HCT116 (cell line): ENCODE results near the gene EVL. TPM values are rescaled to one million over a fixed set of nuclear protein-coding genes. Genes with fewer than 3 reads are reported as not detected.

Experiments
- ATAC-seq: fragments of 200-7000 bp; cut with Tn5 transposase; 2 replicates; pipeline ENCODE4 v1.9.1; 2020; ENCODE audit warnings: mild to moderate bottlenecking, moderate library complexity
- BruUV-seq: library from RNA; stranded (reverse); fragments of 400-500 nt; replicated peaks from 2 replicates; lab custom pipeline; 2021; lab: Mats Ljungman, UMichigan
- CTCF ChIA-PET: fragments of 300-600 bp; sonication (Branson Sonifier 250); formaldehyde crosslinking; loops from one replicate; lab custom pipeline; 2021; ENCODE audit warnings: antibody characterized with exemption; lab: Charles Lee
- POLR2A ChIA-PET: fragments of 300-600, 350-600 bp; sonication (Branson Sonifier 250); formaldehyde crosslinking; loops from one replicate; lab custom pipeline; 2021; ENCODE audit warnings: antibody characterized with exemption; lab: Charles Lee
- RAD21 ChIA-PET, 2 experiments: fragments of 300-600 bp; sonication (Branson Sonifier 250); formaldehyde crosslinking; loops; one replicate each; lab custom pipeline; 2023; ENCODE audit warnings: low total read pairs in 2 of 2; ENCODE audit not compliant: uncharacterized antibody in 2 of 2, unreplicated experiment in 2 of 2, low non-redundant PET in 1 of 2; lab: Charles Lee
- DNase-seq: peaks from one replicate; pipeline ENCODE4 v3.0.0-alpha.2; 2010; ENCODE audit warnings: low read depth, low spot score
- H2AFZ ChIP-seq: fragments of 200-600 bp; shearing (Covaris generic), sonication (generic); 2 replicates; pipeline ENCODE4 v1.6.1; 2017; ENCODE audit warnings: low read depth, mixed run types, mixed read lengths, antibody characterized with exemption, low read length; ENCODE audit not compliant: poor library complexity, severe bottlenecking
- H3K27ac ChIP-seq: 2 replicates; pipeline ENCODE4 v1.5.1; 2012; ENCODE audit warnings: low read depth, low read length
- H3K27me3 ChIP-seq: fragments of 200-600 bp; sonication (generic); 2 replicates; pipeline ENCODE4 v1.6.1; 2016; ENCODE audit warnings: mixed run types, low read length, mixed read lengths; ENCODE audit not compliant: insufficient read depth
- H3K36me3 ChIP-seq, 2 experiments: fragments of 200-500 bp in 1 of 2; fragments of 200-600 bp in 1 of 2; sonication (Bioruptor generic) in 1 of 2; sonication (generic) in 1 of 2; 2 replicates each; pipeline versions ENCODE4 v1.5.1 to v1.6.1; 2014 to 2016; ENCODE audit warnings: low read length in 2 of 2, inconsistent platforms in 1 of 2, mixed read lengths in 1 of 2, mixed run types in 1 of 2; ENCODE audit not compliant: insufficient read depth in 2 of 2, control insufficient read depth in 1 of 2
- H3K4me1 ChIP-seq, 2 experiments: fragments of 200-600 bp in 1 of 2; sonication (generic) in 1 of 2; 2 replicates each; pipeline versions ENCODE4 v1.5.1 to v1.6.1; 2012 to 2017; ENCODE audit warnings: low read length in 2 of 2, inconsistent platforms in 1 of 2, mild to moderate bottlenecking in 1 of 2, mixed read lengths in 1 of 2, mixed run types in 1 of 2, moderate library complexity in 1 of 2; ENCODE audit not compliant: insufficient read depth in 2 of 2, control insufficient read depth in 1 of 2
- H3K4me2 ChIP-seq: fragments of 200-600 bp; sonication (generic); 2 replicates; pipeline ENCODE4 v1.6.1; 2017; ENCODE audit warnings: mixed run types, low read length, mixed read lengths
- H3K4me3 ChIP-seq, 2 experiments: fragments of 200-600 bp in 1 of 2; sonication (generic) in 1 of 2; replicated peaks in 1 of 2; 2 replicates each; pipeline ENCODE4 v1.5.1; 2011 to 2016; ENCODE audit warnings: low read length in 2 of 2, control low read depth in 1 of 2, low read depth in 1 of 2, mild to moderate bottlenecking in 1 of 2, mixed read lengths in 1 of 2, mixed run types in 1 of 2
- H3K79me2 ChIP-seq: fragments of 200-600 bp; sonication (generic); 2 replicates; pipeline ENCODE4 v1.6.1; 2017; ENCODE audit warnings: mild to moderate bottlenecking, mixed run types, low read length, moderate library complexity, mixed read lengths; ENCODE audit not compliant: insufficient read depth
- H3K9ac ChIP-seq: fragments of 200-600 bp; sonication (generic); 2 replicates; pipeline ENCODE4 v1.6.1; 2016; ENCODE audit warnings: low read length, mixed read lengths
- H3K9me2 ChIP-seq: fragments of 200-600 bp; sonication (generic), shearing (Covaris generic); 2 replicates; pipeline ENCODE4 v1.6.1; 2017; ENCODE audit warnings: mixed run types, mild to moderate bottlenecking, moderate library complexity; ENCODE audit not compliant: insufficient read depth
- H3K9me3 ChIP-seq, 2 experiments: fragments of 200-500 bp in 1 of 2; fragments of 200-600 bp in 1 of 2; sonication (Bioruptor generic) in 1 of 2; sonication (generic) in 1 of 2; 2 replicates each; pipeline ENCODE4 v1.6.1; 2014 to 2017; ENCODE audit warnings: low read length in 2 of 2, mixed read lengths in 2 of 2, inconsistent platforms in 1 of 2, low read depth in 1 of 2, mild to moderate bottlenecking in 1 of 2, mixed run types in 1 of 2, moderate library complexity in 1 of 2; ENCODE audit not compliant: control insufficient read depth in 1 of 2, insufficient read depth in 1 of 2
- H4K20me1 ChIP-seq: fragments of 200-600 bp; sonication (generic), shearing (Covaris generic); 2 replicates; pipeline ENCODE4 v1.6.1; 2017; ENCODE audit warnings: mixed run types, mild to moderate bottlenecking, moderate library complexity; ENCODE audit not compliant: insufficient read depth
- ATF3 ChIP-seq: IDR thresholded peaks from 2 replicates; pipeline ENCODE4 v1.6.1; 2012
- ELF1 ChIP-seq: IDR thresholded peaks from 2 replicates; pipeline ENCODE4 v1.6.1; 2012; ENCODE audit warnings: low read depth, borderline replicate concordance
- POLR2AphosphoS5 ChIP-seq: IDR thresholded peaks from 2 replicates; pipeline ENCODE4 v1.6.1; 2011; ENCODE audit warnings: mild to moderate bottlenecking, low read depth, low read length, moderate library complexity
- YY1 ChIP-seq: IDR thresholded peaks from 2 replicates; pipeline ENCODE4 v1.6.1; 2011; ENCODE audit warnings: low read length, low read depth, moderate library complexity, mild to moderate bottlenecking; ENCODE audit not compliant: insufficient replicate concordance; ENCODE audit errors: extremely low read depth
- ZBTB33 ChIP-seq: IDR thresholded peaks from 2 replicates; pipeline ENCODE4 v1.6.1; 2011; ENCODE audit warnings: mild to moderate bottlenecking, low read length, moderate library complexity; ENCODE audit not compliant: insufficient replicate concordance; ENCODE audit errors: extremely low read depth
- ZFX ChIP-seq: fragments of 450-650 bp; IDR thresholded peaks from 2 replicates; pipeline ENCODE4 v1.6.1; 2017
- ZNF274 ChIP-seq: fragments of 200-500 bp; sonication (Bioruptor generic); IDR thresholded peaks from 2 replicates; pipeline ENCODE4 v1.6.1; 2014; ENCODE audit warnings: mild to moderate bottlenecking, low read depth, low read length, inconsistent platforms
- intact Hi-C: fragments of 100-400 bp; cut with micrococcal nuclease; formaldehyde crosslinking; loops from 2 replicates; pipeline ENCODE4 v1.10.0; 2022
- total RNA-seq: library from RNA; stranded (reverse); gene quantifications from one replicate; pipeline ENCODE4 v1.2.1, GENCODE V29; 2021; ENCODE audit not compliant: unreplicated experiment

The EVL gene
- total RNA-seq, 1 experiment from 2014 or later: 19.9 TPM

GRCh38 chr14:100191584-100192249, 126.5 kb downstream of the EVL start (continued):
- TF ChIP-seq POLR2AphosphoS5 (no peak), ZFX (no peak)

GRCh38 chr14:100192250-100192671, 127.0 kb downstream of the EVL start:
- DNase-seq: no peak
- BruUV-seq: TSS peak; percentile 87
- H2AFZ ChIP-seq: no peak overlapping the region

More at GRCh38 chr14:100192250-100192671, 127.0 kb downstream of the EVL start:
- Histone ChIP-seq H3K4me1 (peaks cover 11 to 25% of the 10 kb centered on the region in 2 experiments), H3K9ac (peak overlapping the region; percentile 87), H3K27me3 (no peaks in the 10 kb centered on the region), H3K9me2 (no peaks in the 10 kb centered on the region), H3K27ac (peak overlapping the region; percentile 77), H3K4me2 (peak overlapping the region; percentile 82), H3K79me2 (no peaks in the 10 kb centered on the region), H4K20me1 (no peaks in the 10 kb centered on the region), H3K36me3 (no peaks in the 10 kb centered on the region), H3K9me3 (no peaks in the 10 kb centered on the region), H3K4me3 (peak overlapping the region; percentile 57 to 64)
- intact Hi-C loops: loop anchor here (2.0 kb wide), 3 partner anchors 83 to 135 kb away; no protein-coding TSS in a partner anchor
- ChIA-PET CTCF (interaction anchor here (0.7 to 2.0 kb wide), 24 partner anchors 8 to 508 kb away, joined by 3 to 23 read pairs (median 4); partner anchors contain the start of genes CYP46A1 and DEGS2), POLR2A (interaction anchor here (0.8 to 1.6 kb wide), 4 partner anchors 11 to 209 kb away, joined by 3 to 7 read pairs (median 4); no protein-coding TSS in a partner anchor), RAD21 (interaction anchor here (0.7 to 1.0 kb wide), 2 partner anchors 119 to 120 kb away, joined by 3 read pairs; no protein-coding TSS in a partner anchor)
- ATAC-seq: no peak
- TF ChIP-seq YY1 (no peak), ATF3 (no peak), ZBTB33 (no peak), ELF1 (no peak), ZNF274 (no peak)
